Left ventricle myocardium inferior (tissue), 1 donor: ENCODE data around the gene RBMS2. TPM values are rescaled to one million over a fixed set of nuclear protein-coding genes. Genes with fewer than 3 reads are reported as not detected.
A peak's percentile ranks its signal among the peaks of the same experiment; 100 is the strongest.

ENCODE experiments used
- DNase-seq: peaks from one replicate; pipeline ENCODE4 v3.0.0-alpha.2; 2020
- H3K27ac ChIP-seq: fragments of 200-600 bp; replicated peaks from 2 replicates; pipeline ENCODE4 v1.8.0; 2021
- H3K27me3 ChIP-seq: fragments of 200-600 bp; 2 replicates; pipeline ENCODE4 v1.8.0; 2021; ENCODE audit warnings: low read depth
- H3K36me3 ChIP-seq: fragments of 200-600 bp; 2 replicates; pipeline ENCODE4 v1.8.0; 2021
- H3K4me1 ChIP-seq: fragments of 200-600 bp; 2 replicates; pipeline ENCODE4 v1.8.0; 2021
- H3K4me3 ChIP-seq: fragments of 200-600 bp; 2 replicates; pipeline ENCODE4 v1.8.0; 2021; ENCODE audit warnings: mild to moderate bottlenecking, moderate library complexity
- H3K9me3 ChIP-seq: fragments of 200-600 bp; replicated peaks from 2 replicates; pipeline ENCODE4 v1.8.0; 2021
- CTCF ChIP-seq: fragments of 200-600 bp; IDR thresholded peaks from 2 replicates; pipeline ENCODE4 v1.8.0; 2021; ENCODE audit warnings: antibody characterized with exemption, mild to moderate bottlenecking, borderline replicate concordance
- intact Hi-C: fragments of 100-400 bp; cut with micrococcal nuclease; formaldehyde crosslinking; loops from one replicate; pipeline ENCODE4 v1.11.0; 2022
- total RNA-seq: library from RNA; stranded (reverse); fragmentation: NEBNext Ultra II Directional; extraction: Animal tissue kit (Norgen Biotek cat#: 25700); gene quantifications from one replicate; pipeline ENCODE4 v1.2.1, GENCODE V29; 2021
- donor health status: DM: no; HTN: yes; CAD: no; lungs with severe emphysema.

RBMS2 gene
- total RNA-seq, 1 donor from 2014 or later, result 33.2 TPM

GRCh38 chr12:56628671-56629458, 107.2 kb downstream of the RBMS2 start:
- H3K4me1 ChIP-seq, result peaks cover 97% of the 10 kb centered on the region

GRCh38 chr12:56629459-56630179, 108.0 kb downstream of the RBMS2 start:
- H3K27me3 ChIP-seq, result no peaks in the 10 kb centered on the region
- no peak for TF ChIP-seq CTCF
- DNase-seq, result peak; percentile 34
- peaks cover 12% of the 10 kb centered on the region for H3K36me3 ChIP-seq
- intact Hi-C loops, result no loop called here
- H3K27ac ChIP-seq, result peak overlapping the region; percentile 93
- H3K4me3 ChIP-seq, result peak overlapping the region; percentile 100
- peaks cover 97% of the 10 kb centered on the region for H3K4me1 ChIP-seq
- no peaks in the 10 kb centered on the region for H3K9me3 ChIP-seq

More at GRCh38 chr12:56628671-56629458, 107.2 kb downstream of the RBMS2 start:
- intact Hi-C loops, result no loop called here
- Histone ChIP-seq H3K9me3 (no peaks in the 10 kb centered on the region), H3K4me3 (peak overlapping the region; percentile 100), H3K27me3 (no peaks in the 10 kb centered on the region), H3K36me3 (peaks cover 12% of the 10 kb centered on the region), H3K27ac (peak overlapping the region; percentile 93)
- TF ChIP-seq CTCF, result no peak
- peak; percentile 65 for DNase-seq

GRCh38 chr12:56630180-56630632, 108.6 kb downstream of the RBMS2 start, which contains the start of gene BAZ2A:
BAZ2A (minus strand) TSS chr12:56630326; CDS start chr12:56617530, 12,796 bp downstream.
- no peaks in the 10 kb centered on the region for H3K27me3 ChIP-seq
- H3K4me3 ChIP-seq, result peak within 1 kb of the TSS; percentile 100
- intact Hi-C loops, result no loop called here
- peaks cover 12% of the 10 kb centered on the region for H3K36me3 ChIP-seq
- no peak for TF ChIP-seq CTCF
- no peaks in the 10 kb centered on the region for H3K9me3 ChIP-seq
- peaks cover 97% of the 10 kb centered on the region for H3K4me1 ChIP-seq
- DNase-seq, result peak; percentile 92
- H3K27ac ChIP-seq, result peak within 1 kb of the TSS; percentile 93

- DNase-seq, result peak; percentile 81
- intact Hi-C loops, result no loop called here
- peak overlapping the region; percentile 87 for H3K4me3 ChIP-seq
- H3K27ac ChIP-seq, result peak overlapping the region; percentile 97
- H3K36me3 ChIP-seq, result peaks cover 7% of the 10 kb centered on the region
- no peak for TF ChIP-seq CTCF
- H3K4me1 ChIP-seq, result peaks cover 92% of the 10 kb centered on the region
- no peaks in the 10 kb centered on the region for H3K9me3 ChIP-seq
- no peaks in the 10 kb centered on the region for H3K27me3 ChIP-seq
These were observed 110.4 kb downstream of the RBMS2 start for GRCh38 chr12:56631790-56632700.
